ENCODE data around the gene KIFAP3. TPM values are rescaled to one million over a fixed set of nuclear protein-coding genes. Genes with fewer than 3 reads are reported as not detected.

Gene KIFAP3
- total and polyA plus RNA-seq, 12 donors: 18.4 to 54.8 (median 30.5) TPM

DNA sequence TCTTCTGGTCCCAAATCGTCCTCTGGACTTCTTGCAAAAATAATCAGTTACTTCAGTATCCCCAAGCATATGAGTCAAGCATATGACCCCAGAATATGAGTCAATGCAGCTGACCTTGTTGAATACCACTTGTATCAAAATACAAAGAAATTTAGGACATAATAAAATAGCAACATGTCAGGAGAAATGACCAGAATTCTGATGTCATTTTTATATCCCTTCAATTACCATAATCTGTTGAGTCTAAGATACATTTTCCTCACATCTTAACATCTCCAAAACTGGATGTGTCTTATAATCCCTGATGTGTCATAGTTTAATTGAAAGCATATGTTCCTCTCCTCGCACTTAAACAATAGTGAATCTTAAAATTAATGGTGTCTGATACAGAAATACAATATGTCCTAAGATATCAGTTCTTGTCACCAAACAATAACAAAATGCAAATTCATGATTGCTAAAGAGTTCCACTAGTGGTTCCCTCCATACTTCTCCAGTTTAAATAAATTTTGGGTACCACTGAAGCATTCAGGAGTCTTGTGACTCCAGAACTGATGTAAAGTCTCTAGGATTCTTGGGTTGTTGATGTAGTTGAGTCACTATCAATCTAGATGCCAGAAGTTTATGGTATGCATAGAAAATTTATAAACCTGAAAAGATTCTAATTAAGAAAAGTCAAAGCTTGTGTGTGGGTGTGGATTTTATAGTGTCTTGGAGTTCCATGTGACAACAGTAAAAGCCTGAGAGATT lies 41.8 kb downstream of the KIFAP3 start:
- peaks cover 0 to 11% (median 9%) of the 10 kb centered on the region in 3 donors for H3K9me3 ChIP-seq (replicated peaks in 1 of 3)
- no peak for TF ChIP-seq POLR2A (IDR thresholded peaks at IDR 0.05)
- TF ChIP-seq, protein P1, sequence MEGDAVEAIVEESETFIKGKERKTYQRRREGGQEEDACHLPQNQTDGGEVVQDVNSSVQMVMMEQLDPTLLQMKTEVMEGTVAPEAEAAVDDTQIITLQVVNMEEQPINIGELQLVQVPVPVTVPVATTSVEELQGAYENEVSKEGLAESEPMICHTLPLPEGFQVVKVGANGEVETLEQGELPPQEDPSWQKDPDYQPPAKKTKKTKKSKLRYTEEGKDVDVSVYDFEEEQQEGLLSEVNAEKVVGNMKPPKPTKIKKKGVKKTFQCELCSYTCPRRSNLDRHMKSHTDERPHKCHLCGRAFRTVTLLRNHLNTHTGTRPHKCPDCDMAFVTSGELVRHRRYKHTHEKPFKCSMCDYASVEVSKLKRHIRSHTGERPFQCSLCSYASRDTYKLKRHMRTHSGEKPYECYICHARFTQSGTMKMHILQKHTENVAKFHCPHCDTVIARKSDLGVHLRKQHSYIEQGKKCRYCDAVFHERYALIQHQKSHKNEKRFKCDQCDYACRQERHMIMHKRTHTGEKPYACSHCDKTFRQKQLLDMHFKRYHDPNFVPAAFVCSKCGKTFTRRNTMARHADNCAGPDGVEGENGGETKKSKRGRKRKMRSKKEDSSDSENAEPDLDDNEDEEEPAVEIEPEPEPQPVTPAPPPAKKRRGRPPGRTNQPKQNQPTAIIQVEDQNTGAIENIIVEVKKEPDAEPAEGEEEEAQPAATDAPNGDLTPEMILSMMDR (IDR thresholded peaks at IDR 0.05): no peak
- H3K4me1 ChIP-seq (replicated peaks in 1 of 2): peaks cover 0 to 10% of the 10 kb centered on the region in 2 donors
- intact Hi-C loops (cut with DNase I): no loop called here
- no peaks in the 10 kb centered on the region for H3K27me3 ChIP-seq
- WGBS, 4 donors: 62 to 63% (median 63%) methylated on average over 2 of the region's 2 CpGs
- DNase-seq: no peak
- no peak overlapping the region for H3K4me3 ChIP-seq
- H3K27ac ChIP-seq: no peak overlapping the region
- no peaks in the 10 kb centered on the region for H3K36me3 ChIP-seq (replicated peaks in 1 of 2)

DNA sequence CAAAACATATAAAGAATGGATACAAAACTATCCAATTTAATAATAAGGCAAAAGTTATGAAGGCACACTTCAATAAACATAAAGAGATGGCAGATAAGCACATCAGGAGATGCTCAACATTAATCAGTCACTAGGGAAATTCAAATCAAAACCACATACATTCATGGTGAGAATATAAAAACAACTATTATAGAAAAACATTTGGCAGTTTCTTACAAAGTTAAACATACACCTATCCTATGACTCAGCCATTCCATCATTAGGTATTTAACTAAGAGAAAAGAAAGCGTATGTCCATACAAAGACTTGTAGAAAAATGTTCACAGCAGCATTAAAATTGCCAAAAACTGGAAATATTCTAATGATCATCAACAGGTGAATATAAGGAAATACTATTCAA lies 44.3 kb downstream of the KIFAP3 start:
- 46 to 100% (median 99%) methylated on average over 1 of the region's 1 CpG for WGBS, 4 donors
- H3K4me3 ChIP-seq: no peak overlapping the region
- DNase-seq: no peak
- peaks cover 0 to 10% of the 10 kb centered on the region in 2 donors for H3K4me1 ChIP-seq (replicated peaks in 1 of 2)
- intact Hi-C loops (cut with DNase I): no loop called here
- no peaks in the 10 kb centered on the region for H3K36me3 ChIP-seq (replicated peaks in 1 of 2)
- TF ChIP-seq, protein P1 (IDR thresholded peaks at IDR 0.05): no peak
- TF ChIP-seq POLR2A (IDR thresholded peaks at IDR 0.05): no peak
- no peak overlapping the region for H3K27ac ChIP-seq
- peaks cover 0 to 10% (median 6%) of the 10 kb centered on the region in 3 donors for H3K9me3 ChIP-seq (replicated peaks in 1 of 3)
- no peaks in the 10 kb centered on the region for H3K27me3 ChIP-seq

DNA sequence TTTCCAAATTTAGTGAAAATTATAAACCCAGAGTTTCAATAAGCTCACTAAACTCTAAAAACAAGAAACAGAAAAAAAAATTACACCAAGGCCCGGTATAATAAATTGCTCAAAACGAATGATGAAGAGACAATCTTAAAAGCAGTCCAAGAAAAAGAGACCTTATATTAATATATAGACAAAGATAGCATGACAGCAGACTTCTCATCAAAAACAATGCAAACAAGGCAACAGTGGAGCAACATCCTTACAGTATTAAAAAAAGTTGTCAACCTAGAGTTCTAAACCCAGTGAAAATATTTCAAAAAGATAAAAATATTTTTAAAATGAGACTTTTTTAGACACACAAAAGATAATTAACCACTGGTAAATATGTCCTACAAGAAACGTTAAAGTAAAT lies 46.7 kb downstream of the KIFAP3 start:
- Histone ChIP-seq H3K36me3 (replicated peaks in 1 of 2) (no peaks in the 10 kb centered on the region), H3K27ac (no peak overlapping the region), H3K27me3 (no peaks in the 10 kb centered on the region), H3K4me3 (no peak overlapping the region), H3K9me3 (replicated peaks in 1 of 3) (peaks cover 0 to 10% (median 6%) of the 10 kb centered on the region in 3 donors), H3K4me1 (replicated peaks in 1 of 2) (peaks cover 0 to 10% of the 10 kb centered on the region in 2 donors)
- intact Hi-C loops (cut with DNase I): no loop called here
- 94 to 96% (median 95%) methylated on average over 3 of the region's 3 CpGs for WGBS, 4 donors
- no peak for DNase-seq
- TF ChIP-seq POLR2A (IDR thresholded peaks at IDR 0.05): no peak
- TF ChIP-seq, protein P1 (IDR thresholded peaks at IDR 0.05): no peak

DNA sequence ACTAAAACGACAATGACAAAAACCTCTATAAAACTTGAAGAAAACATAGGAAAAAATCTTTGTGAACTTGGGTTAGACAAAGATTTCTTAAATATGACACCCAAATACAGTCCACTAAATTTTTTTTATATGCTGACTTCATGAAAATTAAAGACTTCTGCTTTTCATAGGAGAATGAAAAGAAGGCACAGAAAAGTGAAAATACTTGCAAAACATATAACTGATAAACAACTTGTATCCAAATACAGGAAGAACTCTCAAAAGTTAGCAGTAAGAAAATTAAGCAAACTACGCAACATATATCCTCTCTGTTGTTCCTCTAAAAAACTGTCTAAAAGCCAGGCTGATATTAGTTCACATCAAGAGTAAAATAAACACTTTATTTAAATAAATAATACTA lies 53.6 kb downstream of the KIFAP3 start:
- Histone ChIP-seq H3K36me3 (replicated peaks in 1 of 2) (no peaks in the 10 kb centered on the region), H3K4me3 (no peak overlapping the region), H3K27me3 (no peaks in the 10 kb centered on the region), H3K27ac (no peak overlapping the region), H3K9me3 (replicated peaks in 1 of 3) (no peaks in the 10 kb centered on the region), H3K4me1 (replicated peaks in 1 of 2) (no peaks in the 10 kb centered on the region)
- WGBS, 4 donors: 65 to 92% (median 92%) methylated on average over 2 of the region's 2 CpGs
- no peak for TF ChIP-seq POLR2A (IDR thresholded peaks at IDR 0.05)
- TF ChIP-seq, protein P1 (IDR thresholded peaks at IDR 0.05): no peak
- no peak for DNase-seq
- intact Hi-C loops (cut with DNase I): no loop called here

Data from adrenal gland (tissue), 12 donors.